Measurements from ENCODE around the gene HS1BP3.

DNA sequence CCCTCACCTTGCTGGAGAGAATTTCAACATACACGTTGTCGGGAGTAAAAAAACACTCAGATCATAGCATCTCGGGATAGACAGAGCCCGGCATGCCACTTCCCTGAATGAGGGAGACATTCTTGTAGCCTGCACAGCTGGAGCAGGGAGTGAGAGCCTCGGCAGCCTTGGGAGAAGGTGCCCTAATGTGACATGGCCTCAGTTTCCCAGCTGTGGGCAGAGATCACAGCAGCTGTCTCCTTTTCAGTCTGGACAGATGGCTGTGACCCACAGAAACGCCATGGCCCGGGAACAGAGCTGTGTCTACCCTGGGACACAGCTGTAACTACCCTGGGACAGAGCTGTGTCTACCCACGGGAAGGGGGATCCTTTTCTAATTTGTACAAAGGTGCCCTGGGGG is 55.9 kb downstream of the HS1BP3 start:
- TF ChIP-seq CTCF (IDR thresholded peaks at IDR 0.05) (no peak), POLR2A (IDR thresholded peaks at IDR 0.05) (no peak)

Data from thyroid gland (tissue), 4 donors.